Measurements from ENCODE around the gene ALKBH8. TPM values are rescaled to one million over a fixed set of nuclear protein-coding genes. Genes with fewer than 3 reads are reported as not detected.
"Not testable (repeated sequence)": the region's sequence is repeated elsewhere in the genome, so short reads cannot be mapped to it uniquely, and the experiment has no call there.

The ALKBH8 gene
- total RNA-seq, 1 experiment from 2014 or later: 11.3 TPM

- DNase-seq (ENCODE audit: low read depth): no peak
Observed at GRCh38 chr11:107508201-107508857, 57.2 kb downstream of the ALKBH8 start.

- no peak for DNase-seq (ENCODE audit: low read depth)
Observed at GRCh38 chr11:107505647-107506225, 59.8 kb downstream of the ALKBH8 start.

DNA sequence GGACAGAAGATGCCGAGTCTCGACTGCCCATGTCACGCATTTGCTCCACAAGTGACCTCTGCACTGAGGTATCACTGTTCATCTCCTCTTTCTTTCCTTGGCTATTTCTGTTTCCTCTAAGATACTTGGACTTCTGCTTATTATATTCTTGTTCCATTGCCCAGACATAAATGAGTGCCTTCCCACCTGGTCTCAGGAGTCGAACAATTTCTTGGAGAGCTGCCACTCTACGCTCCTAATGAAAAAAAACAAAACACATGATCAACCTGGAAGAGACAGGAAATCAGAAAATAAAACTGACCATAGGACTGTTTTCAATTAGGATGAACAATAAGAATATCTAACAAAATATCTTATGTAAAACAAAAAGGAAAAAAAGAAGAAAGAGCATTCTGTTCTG lies 60.6 kb downstream of the ALKBH8 start:
- no peak for DNase-seq (ENCODE audit: low read depth)

DNA sequence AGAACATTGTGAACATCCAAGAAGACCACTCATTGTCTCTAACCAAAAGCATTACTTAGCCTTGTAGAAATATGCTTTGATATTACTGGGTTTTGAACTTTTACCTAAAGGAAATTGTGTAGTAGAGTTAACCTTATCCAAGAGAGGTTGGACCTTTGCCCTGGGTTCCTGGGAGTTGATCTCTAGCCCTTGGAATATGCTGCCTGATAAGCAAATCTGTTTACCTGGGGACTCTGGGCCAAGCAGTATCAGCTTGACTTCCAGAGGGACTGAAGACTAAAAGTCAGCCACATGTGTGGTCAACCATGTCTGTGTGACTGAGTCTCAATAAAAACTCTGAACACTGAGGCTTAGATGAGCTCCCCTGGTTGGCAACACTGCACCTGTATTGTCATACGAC lies 63.8 kb downstream of the ALKBH8 start:
- DNase-seq (ENCODE audit: low read depth): no peak

GRCh38 chr11:107497371-107497770 lies 68.2 kb downstream of the ALKBH8 start:
- not testable (repeated sequence) for DNase-seq (ENCODE audit: low read depth)

- DNase-seq (ENCODE audit: low read depth): peak; percentile 42
Observed at GRCh38 chr11:107496011-107496410, 69.5 kb downstream of the ALKBH8 start.

DNA sequence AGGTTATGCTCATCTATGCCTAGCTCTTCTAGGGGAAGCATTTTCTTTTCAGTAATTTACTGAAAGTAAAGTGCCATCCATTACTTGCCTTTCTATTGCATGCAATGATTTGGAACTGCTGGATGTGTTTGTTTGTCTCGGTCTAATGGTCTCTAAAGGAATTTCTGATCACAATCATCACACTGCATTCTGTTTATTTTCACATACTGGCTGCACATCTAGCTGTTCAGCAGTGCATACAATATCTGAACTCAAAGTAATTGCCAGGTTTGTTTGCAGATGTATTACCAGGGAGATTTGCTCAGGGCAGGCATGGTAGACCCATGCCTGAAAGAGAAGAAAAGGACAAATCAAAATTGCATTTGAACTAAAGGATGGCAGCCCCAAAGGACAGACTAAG lies 71.5 kb downstream of the ALKBH8 start:
- no peak for DNase-seq (ENCODE audit: low read depth)

DNA sequence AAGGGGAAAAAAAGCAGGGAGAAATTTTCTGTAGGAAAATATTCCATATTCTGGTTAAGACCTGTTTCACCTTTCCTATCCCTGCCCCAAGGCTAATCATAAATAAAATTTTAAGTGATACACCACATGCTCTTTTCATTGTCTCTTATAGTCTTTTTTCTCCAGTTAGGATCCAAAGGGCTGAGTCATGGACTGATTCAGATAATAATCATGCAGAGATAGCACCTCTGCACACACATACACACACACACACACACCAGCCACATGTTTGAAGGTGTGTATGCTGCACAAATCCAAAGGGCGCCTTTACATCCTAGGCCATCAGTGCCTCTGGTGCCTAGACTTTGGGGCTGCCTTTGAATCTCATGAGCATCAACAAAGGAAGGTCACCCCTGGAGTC lies 72.4 kb downstream of the ALKBH8 start:
- DNase-seq (ENCODE audit: low read depth): peak; percentile 54

DNA sequence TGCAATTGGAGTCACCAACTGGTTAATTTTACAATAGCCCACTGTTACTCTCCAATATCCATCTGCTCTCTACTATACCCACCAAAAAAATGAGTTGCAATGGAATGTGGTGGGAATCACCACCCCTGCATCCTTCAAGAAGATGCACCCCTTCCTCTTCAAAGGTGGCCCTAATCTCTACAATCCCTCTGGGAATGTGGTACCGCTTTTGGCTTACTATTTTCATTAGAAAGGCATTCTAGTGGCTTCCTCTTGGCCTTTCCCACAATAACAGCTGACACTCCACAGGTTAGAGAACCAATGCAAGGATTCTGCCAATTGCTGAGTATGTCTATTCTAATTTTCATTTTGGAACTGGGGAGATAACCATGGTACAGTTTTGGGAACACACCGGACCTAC lies 74.7 kb downstream of the ALKBH8 start:
- DNase-seq (ENCODE audit: low read depth): no peak

GRCh38 chr11:107482234-107482633 lies 83.3 kb downstream of the ALKBH8 start:
- no peak for DNase-seq (ENCODE audit: low read depth)

- DNase-seq (ENCODE audit: low read depth): no peak
Observed at GRCh38 chr11:107478922-107479321, 86.6 kb downstream of the ALKBH8 start.

DNA sequence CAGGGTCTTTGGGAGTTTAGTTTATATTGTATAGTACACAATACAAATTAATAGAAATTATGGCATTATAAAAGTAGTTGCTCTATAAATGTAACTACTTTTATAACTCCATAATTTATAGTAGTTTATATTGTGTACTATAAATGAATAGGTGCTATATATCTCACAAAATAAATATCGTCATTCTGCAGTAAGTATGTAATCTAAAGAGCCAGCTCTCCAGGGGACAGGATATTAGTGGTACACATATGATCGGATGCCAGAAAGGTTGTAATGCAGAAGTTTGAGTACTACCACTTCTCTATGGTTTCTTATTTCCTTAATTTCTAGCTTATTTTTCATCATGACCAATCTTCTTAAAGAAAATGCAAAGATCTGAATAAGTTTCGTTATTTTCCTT lies 87.7 kb downstream of the ALKBH8 start:
- no peak for DNase-seq (ENCODE audit: low read depth)

- DNase-seq (ENCODE audit: low read depth): no peak
Observed at GRCh38 chr11:107473792-107474191, 91.7 kb downstream of the ALKBH8 start.

DNA sequence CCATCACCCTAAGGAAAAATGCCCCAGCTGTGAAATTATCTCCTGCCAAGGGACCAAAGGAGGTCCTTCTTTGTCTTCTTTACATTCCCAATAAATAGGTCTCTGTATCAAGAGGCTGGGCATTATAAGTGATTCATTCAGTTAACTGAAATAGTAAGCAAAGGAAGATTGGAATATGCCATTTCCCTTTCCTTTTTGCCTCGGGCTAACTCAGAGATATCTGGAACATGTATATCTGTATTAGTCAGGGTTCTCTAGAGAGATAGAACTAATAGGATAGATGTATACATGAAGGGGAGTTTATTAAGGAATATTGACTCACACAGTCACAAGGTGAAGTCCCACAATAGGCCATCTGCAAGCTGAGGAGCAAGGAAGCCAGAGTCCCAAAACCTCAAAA lies 92.6 kb downstream of the ALKBH8 start:
- DNase-seq (ENCODE audit: low read depth): peak; percentile 8

DNA sequence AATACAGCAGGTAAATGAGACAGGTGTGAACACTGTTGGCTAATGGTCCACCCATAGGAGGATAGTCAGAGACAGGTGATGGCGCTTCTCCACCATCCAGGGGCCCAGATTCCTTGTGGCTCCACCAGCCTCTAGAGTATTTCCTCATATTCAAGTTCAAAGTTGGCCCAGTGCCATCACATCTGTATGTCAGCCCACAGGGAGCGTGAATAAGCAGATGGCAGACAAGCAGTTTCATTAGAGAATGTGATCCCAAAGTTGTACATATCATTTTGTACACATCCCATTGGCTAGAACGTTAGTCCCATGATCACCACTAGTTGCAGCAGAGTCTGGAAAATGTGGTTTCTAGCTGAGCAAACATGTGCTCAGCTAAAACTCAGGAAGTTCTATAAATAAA lies 96.9 kb downstream of the ALKBH8 start:
- peak; percentile 66 for DNase-seq (ENCODE audit: low read depth)

DNA sequence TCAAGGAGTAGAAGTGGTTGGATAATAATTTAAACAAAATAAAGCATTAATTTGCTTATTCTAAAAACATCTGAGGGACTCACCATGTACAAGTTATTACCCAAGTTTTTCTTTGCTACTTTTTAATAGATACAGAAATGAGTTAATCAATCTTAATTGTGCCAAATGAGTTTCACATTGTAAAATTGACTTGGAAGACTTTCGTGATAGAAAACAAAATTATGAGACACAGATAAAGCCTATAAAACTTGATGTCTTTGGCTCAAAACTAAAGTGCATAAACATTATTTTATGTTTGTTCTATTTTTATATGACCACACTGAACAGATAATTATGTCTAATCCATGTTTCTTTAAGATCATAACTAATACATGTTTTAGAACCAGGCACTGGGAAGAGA lies 97.8 kb downstream of the ALKBH8 start:
- no peak for DNase-seq (ENCODE audit: low read depth)

GRCh38 chr11:107466275-107466866 lies 99.2 kb downstream of the ALKBH8 start:
- not testable (repeated sequence) for DNase-seq (ENCODE audit: low read depth)

- DNase-seq (ENCODE audit: low read depth): peak; percentile 94
Observed at GRCh38 chr11:107457558-107458271, 107.8 kb downstream of the ALKBH8 start, which contains the start of gene CWF19L2. Gene CWF19L2 (minus strand): TSS chr11:107457825. CDS start chr11:107457816, 9 bp downstream.

DNA sequence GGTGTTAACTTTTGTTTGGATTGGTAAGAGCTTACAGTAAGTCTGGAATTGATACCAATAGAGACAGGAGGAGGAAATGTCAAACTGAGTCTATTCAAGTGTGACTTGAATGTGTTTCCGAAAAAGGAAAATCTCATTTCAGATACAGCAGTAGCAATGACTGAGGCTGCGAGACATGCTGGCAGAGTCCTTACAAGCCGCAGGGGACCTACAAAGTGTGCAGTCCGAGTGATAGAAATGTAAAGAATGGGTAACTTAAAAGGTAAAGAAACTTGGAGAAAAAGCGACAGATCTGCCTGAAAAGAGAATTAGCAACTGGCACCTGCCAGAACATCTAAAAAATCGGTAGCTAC lies 108.4 kb downstream of the ALKBH8 start:
- DNase-seq (ENCODE audit: low read depth): peak; percentile 2

DNA sequence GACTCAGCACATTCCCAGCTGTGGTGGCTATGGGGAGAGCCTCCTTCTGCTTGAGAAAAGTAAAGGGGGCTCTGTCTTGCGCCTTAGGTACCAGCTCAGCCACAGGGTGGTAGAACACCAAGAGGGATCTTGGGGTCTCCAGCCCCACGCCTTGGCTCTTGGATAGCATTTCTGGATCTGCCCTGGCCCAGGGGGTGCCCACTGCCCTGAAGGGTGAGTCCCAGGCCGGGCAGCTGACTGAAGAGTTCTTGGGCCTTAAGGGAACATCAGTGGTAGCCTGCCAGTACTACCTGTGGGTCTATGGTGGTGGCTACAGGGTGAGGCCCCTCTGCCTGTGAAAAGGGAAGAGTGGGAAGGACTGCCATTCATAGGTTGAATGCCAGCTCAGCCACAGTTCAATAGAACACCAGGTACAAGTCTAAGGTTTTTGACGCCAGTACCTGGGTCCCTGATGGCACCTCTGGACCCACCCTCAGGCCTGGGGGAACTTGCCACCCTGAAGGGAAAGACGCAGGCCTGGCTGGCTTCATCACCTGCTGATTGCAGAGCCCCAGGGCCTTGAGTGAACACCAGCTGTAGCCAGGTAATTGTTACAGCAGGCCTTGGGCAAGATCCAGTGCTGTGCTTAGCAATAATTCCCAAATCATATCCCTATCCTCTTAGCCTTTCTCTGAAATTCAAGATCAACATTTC lies 111.8 kb downstream of the ALKBH8 start:
- no peak for DNase-seq (ENCODE audit: low read depth)

All from RPMI7951 (cell line).